Hepatocyte (in vitro differentiated cells): ENCODE results near the gene DBP. TPM values are rescaled to one million over a fixed set of nuclear protein-coding genes. Genes with fewer than 3 reads are reported as not detected.

Source experiments
- DNase-seq: peaks from one replicate; pipeline ENCODE4 v3.0.0-alpha.2; 2016; ENCODE audit warnings: low spot score
- H2AFZ ChIP-seq: fragments of 200-600 bp; sonication (generic); 2 replicates; pipeline ENCODE4 v1.6.0; 2016; ENCODE audit warnings: antibody characterized with exemption, mild to moderate bottlenecking
- H3K27ac ChIP-seq: fragments of 200-600 bp; sonication (generic); 2 replicates; pipeline ENCODE4 v1.5.1; 2016; ENCODE audit warnings: mild to moderate bottlenecking
- H3K27me3 ChIP-seq: fragments of 200-600 bp; sonication (generic); 2 replicates; pipeline ENCODE4 v1.6.1; 2016
- H3K36me3 ChIP-seq: fragments of 200-600 bp; sonication (generic); replicated peaks from 2 replicates; pipeline ENCODE4 v1.5.1; 2016; ENCODE audit warnings: low read depth; ENCODE audit not compliant: insufficient read depth
- H3K4me1 ChIP-seq: fragments of 200-600 bp; sonication (generic); 2 replicates; pipeline ENCODE4 v1.5.1; 2016; ENCODE audit warnings: mild to moderate bottlenecking, moderate library complexity; ENCODE audit not compliant: insufficient read depth
- H3K4me2 ChIP-seq: fragments of 200-600 bp; sonication (generic); 2 replicates; pipeline ENCODE4 v1.6.0; 2016
- H3K4me3 ChIP-seq: fragments of 200-600 bp; sonication (generic); 2 replicates; pipeline ENCODE4 v1.5.1; 2016; ENCODE audit warnings: mild to moderate bottlenecking
- H3K79me2 ChIP-seq: fragments of 200-600 bp; sonication (generic); 2 replicates; pipeline ENCODE4 v1.6.0; 2017; ENCODE audit warnings: mild to moderate bottlenecking
- H3K9me2 ChIP-seq: fragments of 200-600 bp; sonication (generic); replicated peaks from 2 replicates; pipeline ENCODE4 v1.6.0; 2017; ENCODE audit warnings: mild to moderate bottlenecking; ENCODE audit not compliant: insufficient read depth
- H3K9me3 ChIP-seq: fragments of 200-600 bp; sonication (generic); 2 replicates; pipeline ENCODE4 v1.5.1; 2016; ENCODE audit warnings: low read depth, mild to moderate bottlenecking
- H4K20me1 ChIP-seq: fragments of 200-600 bp; sonication (generic); 2 replicates; pipeline ENCODE4 v1.6.0; 2016; ENCODE audit warnings: mild to moderate bottlenecking; ENCODE audit not compliant: insufficient read depth, poor library complexity, severe bottlenecking
- CTCF ChIP-seq: fragments of 200-600 bp; sonication (generic); IDR thresholded peaks from 2 replicates; pipeline ENCODE4 v1.5.1; 2016; ENCODE audit warnings: antibody characterized with exemption, mild to moderate bottlenecking; ENCODE audit not compliant: poor library complexity
- EZH2 ChIP-seq: fragments of 200-600 bp; sonication (generic); IDR thresholded peaks from 2 replicates; pipeline ENCODE4 v1.6.1; 2016; ENCODE audit warnings: antibody characterized with exemption, mild to moderate bottlenecking, borderline replicate concordance
- EZH2phosphoT487 ChIP-seq: fragments of 200-600 bp; sonication (generic); IDR thresholded peaks from one replicate; pipeline ENCODE4 v1.6.1; 2018; ENCODE audit warnings: antibody characterized with exemption, mild to moderate bottlenecking, low read depth, moderate library complexity; ENCODE audit not compliant: unreplicated experiment, severe bottlenecking
- WGBS: methylation state at CpG from one replicate; pipeline ENCODE4 v1.1.6; 2016; ENCODE audit warnings: low lambda C conversion rate; ENCODE audit errors: missing lambda C conversion rate; 5-methylcytosine and 5-hydroxymethylcytosine counted together
- polyA plus RNA-seq: library from polyadenylated mRNA; unstranded; fragments of >200 nt; fragmentation: Nextera tagmentation; extraction: Ambion mirVana; gene quantifications from 2 replicates; pipeline ENCODE4 v1.2.1, GENCODE V29; 2016
- total RNA-seq: library from RNA; depleted of rRNA; stranded (reverse); fragments of >200 nt; gene quantifications from 2 replicates; pipeline ENCODE4 v1.2.3, GENCODE V29; 2014

DBP gene
- total and polyA plus RNA-seq, 2 experiments from 2014 or later: 5.4 to 11.8 TPM

GRCh38 chr19:48635263-48635965 is 1.8 kb downstream of the DBP start:
- Histone ChIP-seq H3K9me3 (no peaks in the 10 kb centered on the region), H3K4me3 (peak overlapping the region; percentile 43), H2AFZ (peak overlapping the region; percentile 22), H3K36me3 (no peaks in the 10 kb centered on the region), H3K79me2 (peaks cover 5% of the 10 kb centered on the region), H3K27ac (peak overlapping the region; percentile 81), H3K9me2 (no peaks in the 10 kb centered on the region), H3K4me2 (peak overlapping the region; percentile 76), H3K27me3 (no peaks in the 10 kb centered on the region), H3K4me1 (peaks cover 29% of the 10 kb centered on the region), H4K20me1 (no peaks in the 10 kb centered on the region)
- 16% methylated on average over 9 of the region's 67 CpGs for WGBS
- no peak for TF ChIP-seq EZH2
- no peak for TF ChIP-seq CTCF
- no peak for TF ChIP-seq EZH2phosphoT487
- peak; percentile 90 for DNase-seq

DNA sequence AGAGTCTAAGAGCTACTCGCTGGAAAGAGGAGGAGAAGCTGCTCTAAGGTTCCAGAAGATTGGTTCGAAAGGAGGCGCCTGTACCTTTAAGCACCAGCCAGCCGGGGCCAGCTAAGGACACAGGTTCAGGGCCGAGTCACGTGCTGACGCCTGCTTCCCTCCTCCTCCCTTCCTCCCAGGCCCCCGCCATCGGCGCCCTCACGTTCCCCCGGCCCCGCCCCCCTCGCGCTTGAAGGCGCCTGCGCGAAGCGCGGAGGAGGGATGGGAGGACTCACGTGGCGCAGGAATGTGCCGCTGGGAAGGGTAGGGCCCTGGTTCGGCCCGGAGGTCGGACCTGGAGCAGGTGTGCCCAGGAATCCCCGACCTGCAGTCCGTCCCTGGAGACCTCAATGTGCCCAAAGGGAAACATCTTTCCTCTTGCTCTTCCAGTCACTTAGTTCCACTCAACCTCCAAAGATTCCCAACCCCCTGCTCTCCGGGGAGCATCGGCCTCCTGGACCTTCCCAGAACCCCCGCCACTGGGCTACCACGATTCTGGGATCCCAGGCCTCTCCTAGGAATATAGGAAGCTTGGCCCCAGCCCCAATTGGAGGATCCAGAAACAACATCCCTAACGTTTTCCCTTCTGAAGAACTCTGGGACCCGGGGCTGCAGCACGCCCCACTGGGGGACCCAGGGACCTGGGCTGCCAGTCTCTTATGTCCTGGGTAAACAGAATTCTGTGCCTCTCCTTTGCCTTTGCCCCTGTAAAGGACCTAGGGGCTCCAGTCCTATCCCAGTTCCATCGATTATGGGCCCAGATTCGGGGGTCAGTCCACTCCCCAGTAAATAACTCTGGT is 2.5 kb downstream of the DBP start:
- no peaks in the 10 kb centered on the region for H3K9me2 ChIP-seq
- peaks cover 5% of the 10 kb centered on the region for H3K79me2 ChIP-seq
- peaks cover 37% of the 10 kb centered on the region for H3K4me1 ChIP-seq
- peak overlapping the region; percentile 76 for H3K4me2 ChIP-seq
- no peaks in the 10 kb centered on the region for H3K27me3 ChIP-seq
- peak overlapping the region; percentile 81 for H3K27ac ChIP-seq
- DNase-seq: peak; percentile 98
- H3K4me3 ChIP-seq: no peak overlapping the region
- no peak for TF ChIP-seq CTCF
- no peak for TF ChIP-seq EZH2phosphoT487
- TF ChIP-seq EZH2: no peak
- no peaks in the 10 kb centered on the region for H4K20me1 ChIP-seq
- no peak overlapping the region for H2AFZ ChIP-seq
- H3K9me3 ChIP-seq: no peaks in the 10 kb centered on the region
- WGBS: 15% methylated on average over 34 of the region's 37 CpGs
- H3K36me3 ChIP-seq: no peaks in the 10 kb centered on the region

DNA sequence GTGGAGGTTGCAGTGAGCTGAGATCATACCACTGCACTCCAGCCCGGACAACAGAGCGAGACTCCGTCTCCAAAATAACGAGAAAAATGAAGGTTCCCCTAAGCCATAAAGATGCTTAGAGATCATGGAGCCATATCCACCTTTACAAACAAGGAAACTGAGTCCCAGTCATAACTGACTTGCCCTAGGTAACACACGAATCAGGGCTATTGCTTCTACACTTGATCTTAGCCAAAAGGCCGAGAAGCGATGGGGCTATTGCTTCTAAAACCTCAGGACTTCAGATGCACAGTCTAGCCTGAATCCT is 3.2 kb downstream of the DBP start:
- Histone ChIP-seq H3K9me2 (no peaks in the 10 kb centered on the region), H3K36me3 (no peaks in the 10 kb centered on the region), H3K27me3 (no peaks in the 10 kb centered on the region), H3K79me2 (peaks cover 5% of the 10 kb centered on the region), H3K4me2 (peak overlapping the region; percentile 64), H3K9me3 (no peaks in the 10 kb centered on the region), H3K27ac (no peak overlapping the region), H4K20me1 (no peaks in the 10 kb centered on the region), H2AFZ (no peak overlapping the region), H3K4me3 (no peak overlapping the region), H3K4me1 (peaks cover 37% of the 10 kb centered on the region)
- no peak for TF ChIP-seq EZH2
- no peak for TF ChIP-seq CTCF
- no peak for TF ChIP-seq EZH2phosphoT487
- WGBS: 82% methylated on average over 7 of the region's 7 CpGs
- DNase-seq: no peak
